Right cardiac atrium (tissue), 5 donors: ENCODE data around the gene FNDC11. TPM values are rescaled to one million over a fixed set of nuclear protein-coding genes. Genes with fewer than 3 reads are reported as not detected.
"Not testable (repeated sequence)": the region's sequence is repeated elsewhere in the genome, so short reads cannot be mapped to it uniquely, and the experiment has no call there.

Experiments
- ATAC-seq, 2 donors: fragments of 200-7000 bp; cut with Tn5 transposase; one replicate each; pipeline versions ENCODE4 v1.8.0 to v1.9.1; 2020; ENCODE audit warnings: moderate library complexity in 2 of 2, mild to moderate bottlenecking in 1 of 2
- DNase-seq, 3 donors: peaks; one replicate each; pipeline ENCODE4 v3.0.0-alpha.2; 2020
- H3K27ac ChIP-seq: one replicate; pipeline ENCODE4 v1.5.1; 2013; ENCODE audit warnings: mild to moderate bottlenecking, low read length, control low read depth, moderate library complexity
- H3K27me3 ChIP-seq: one replicate; pipeline ENCODE4 v1.6.1; 2013; ENCODE audit not compliant: control insufficient read depth, insufficient read depth
- H3K4me1 ChIP-seq: one replicate; pipeline ENCODE4 v1.6.1; 2013; ENCODE audit warnings: low read length; ENCODE audit not compliant: control insufficient read depth, insufficient read depth
- H3K4me3 ChIP-seq: one replicate; pipeline ENCODE4 v1.5.1; 2013; ENCODE audit warnings: low read length, control low read depth
- H3K9me3 ChIP-seq: one replicate; pipeline ENCODE4 v1.6.1; 2013; ENCODE audit warnings: low read length; ENCODE audit not compliant: control insufficient read depth
- WGBS: extraction: QIAGEN DNeasy Blood & Tissue Kit; methylation state at CpG from one replicate; pipeline ENCODE4 v1.1.7; 2013; 5-methylcytosine and 5-hydroxymethylcytosine counted together
- intact Hi-C, 4 donors: fragments of 100-400 bp; cut with DNase I; formaldehyde crosslinking; loops; one replicate each; pipeline versions ENCODE4 v1.11.0 to v1.14.0; 2022 to 2023
- long read RNA-seq, 4 donors: library from polyadenylated mRNA; unstranded; transcript quantifications; one replicate each; pipeline ENCODE4 v2.0.0, GENCODE V29; 2020 to 2021
- polyA plus RNA-seq: library from polyadenylated mRNA; stranded (reverse); fragments of 200-250 nt; gene quantifications from one replicate; pipeline ENCODE4 v1.2.3, GENCODE V29; 2013
- total RNA-seq, 4 donors: library from RNA; stranded (reverse); fragmentation: NEBNext Ultra II Directional; extraction: Animal tissue kit (Norgen Biotek cat#: 25700); gene quantifications; one replicate each; pipeline ENCODE4 v1.2.1, GENCODE V29; 2021
- donor health status: healthy with polysubstance abuse.
- donor health status: DM: no; HTN: yes; CAD: no.
- donor health status: DM: no; HTN: no; CAD: no.
- donor health status: DM: no; HTN: yes; CAD: no; lungs with severe emphysema.
- donor health status: DM: yes; HTN: yes; CAD: no.

The FNDC11 gene, protein sequence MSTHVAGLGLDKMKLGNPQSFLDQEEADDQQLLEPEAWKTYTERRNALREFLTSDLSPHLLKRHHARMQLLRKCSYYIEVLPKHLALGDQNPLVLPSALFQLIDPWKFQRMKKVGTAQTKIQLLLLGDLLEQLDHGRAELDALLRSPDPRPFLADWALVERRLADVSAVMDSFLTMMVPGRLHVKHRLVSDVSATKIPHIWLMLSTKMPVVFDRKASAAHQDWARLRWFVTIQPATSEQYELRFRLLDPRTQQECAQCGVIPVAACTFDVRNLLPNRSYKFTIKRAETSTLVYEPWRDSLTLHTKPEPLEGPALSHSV
- total RNA-seq (under 1 TPM in 3 of 4 donors, not detected in 1; 0.09 to 0.20 (median 0.17) TPM), polyA plus RNA-seq (0.14 TPM)
- long read RNA-seq, donor 1, result 0 reads
- long read RNA-seq, donor 2, result 0 reads
- long read RNA-seq, donor 3, result 0 reads
- long read RNA-seq, donor 4, result 0 reads

- peak; percentile 68 to 86 (median 79) for DNase-seq
- Histone ChIP-seq H3K9me3 (no peaks in the 10 kb centered on the region), H3K27me3 (no peaks in the 10 kb centered on the region), H3K4me1 (no peaks in the 10 kb centered on the region), H3K4me3 (peak within 1 kb of the TSS; percentile 55), H3K27ac (no peak within 1 kb of the TSS)
- intact Hi-C loops, result no loop called here
- 2% methylated on average over 34 of the region's 34 CpGs for WGBS
- ATAC-seq, result peak; percentile 28 to 63
Observed at GRCh38 chr20:63553933-63554290, at the start of gene FNDC11. Gene FNDC11 (plus strand): TSS chr20:63554159. CDS start chr20:63555664, 1,505 bp downstream.

DNA sequence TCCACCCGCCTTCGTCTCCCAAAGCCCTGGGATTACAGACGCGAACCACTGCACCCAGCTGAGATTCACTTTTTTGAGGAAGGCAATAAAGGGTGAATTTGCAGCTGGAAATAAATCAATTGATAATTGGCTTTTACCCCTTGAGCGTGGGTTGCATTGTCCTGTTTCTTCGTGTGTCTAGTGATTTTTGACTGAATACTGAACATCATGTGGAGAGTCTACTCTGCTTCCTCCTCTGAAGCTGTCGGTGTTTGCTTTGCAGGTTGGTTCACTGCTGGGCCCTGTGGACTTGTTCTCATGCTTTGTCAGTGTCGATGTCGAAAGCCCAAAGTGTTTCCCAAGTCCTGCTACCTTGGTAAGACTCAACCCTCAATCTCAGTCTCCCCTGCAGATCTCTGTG is 49.3 kb upstream of the FNDC11 start:
- DNase-seq (no peak), ATAC-seq (no peak)
- peaks cover 3% of the 10 kb centered on the region for H3K4me1 ChIP-seq
- intact Hi-C loops, result no loop called here
- no peak overlapping the region for H3K27ac ChIP-seq
- H3K27me3 ChIP-seq, result no peaks in the 10 kb centered on the region
- WGBS, result 89% methylated on average over 9 of the region's 9 CpGs
- no peak overlapping the region for H3K4me3 ChIP-seq
- peaks cover 8% of the 10 kb centered on the region for H3K9me3 ChIP-seq

DNA sequence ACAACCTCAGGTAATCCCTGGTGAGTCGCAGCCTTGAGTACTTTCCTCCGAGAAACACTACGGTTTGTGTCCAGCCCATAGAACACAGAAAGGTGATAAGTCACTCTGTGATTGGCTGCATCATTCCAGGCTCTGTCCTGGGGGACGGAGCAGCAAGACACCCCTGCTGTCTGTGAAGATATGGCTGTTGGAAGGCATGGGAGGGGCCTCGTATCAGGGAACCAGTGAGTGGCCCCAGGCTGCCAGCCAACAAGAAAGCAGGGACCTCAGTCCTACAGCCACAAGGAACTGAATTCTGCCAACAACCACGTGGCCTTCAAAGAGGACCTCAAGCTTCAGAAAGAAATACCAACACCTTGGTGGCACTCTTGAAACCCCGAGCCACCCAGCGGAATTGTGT is 48.7 kb upstream of the FNDC11 start:
- DNase-seq (no peak), ATAC-seq (no peak)
- WGBS, result 87% methylated on average over 8 of the region's 8 CpGs
- H3K27me3 ChIP-seq, result no peaks in the 10 kb centered on the region
- peaks cover 3% of the 10 kb centered on the region for H3K4me1 ChIP-seq
- H3K4me3 ChIP-seq, result no peak overlapping the region
- intact Hi-C loops, result no loop called here
- peaks cover 8% of the 10 kb centered on the region for H3K9me3 ChIP-seq
- no peak overlapping the region for H3K27ac ChIP-seq

DNA sequence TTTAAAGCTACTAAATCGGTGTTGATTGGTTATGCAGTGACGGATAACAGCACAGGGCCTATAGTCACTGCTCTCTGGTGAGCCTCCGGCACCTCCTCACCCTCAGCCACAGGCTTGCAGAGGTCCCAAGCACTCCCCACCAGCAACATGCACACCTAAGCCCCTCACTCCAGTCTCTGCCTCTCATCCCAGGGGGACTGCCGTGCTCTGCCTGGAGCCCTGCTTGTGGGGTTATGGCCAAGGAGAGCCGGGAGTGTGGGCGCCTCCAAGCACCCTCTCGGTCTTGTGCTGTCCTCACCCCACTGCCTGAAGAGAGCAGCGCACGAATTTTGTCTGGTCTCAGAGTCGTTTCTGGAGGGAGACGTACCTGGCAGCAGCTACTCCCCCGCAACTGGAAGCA is 48.2 kb upstream of the FNDC11 start:
- H3K27ac ChIP-seq, result no peak overlapping the region
- intact Hi-C loops, result no loop called here
- no peak overlapping the region for H3K4me3 ChIP-seq
- H3K9me3 ChIP-seq, result peaks cover 8% of the 10 kb centered on the region
- H3K4me1 ChIP-seq, result peaks cover 1% of the 10 kb centered on the region
- DNase-seq, result no peak
- no peak for ATAC-seq
- 89% methylated on average over 12 of the region's 12 CpGs for WGBS
- H3K27me3 ChIP-seq, result no peaks in the 10 kb centered on the region

- ATAC-seq (no peak), DNase-seq (peak in 2 of 3 donors; percentile 25 to 53)
- Histone ChIP-seq H3K4me1 (no peaks in the 10 kb centered on the region), H3K27me3 (no peaks in the 10 kb centered on the region), H3K9me3 (peaks cover 8% of the 10 kb centered on the region), H3K4me3 (no peak overlapping the region), H3K27ac (no peak overlapping the region)
- intact Hi-C loops, result no loop called here
- 92% methylated on average over 30 of the region's 30 CpGs for WGBS
Observed at GRCh38 chr20:63507083-63507743, 46.7 kb upstream of the FNDC11 start.

DNA sequence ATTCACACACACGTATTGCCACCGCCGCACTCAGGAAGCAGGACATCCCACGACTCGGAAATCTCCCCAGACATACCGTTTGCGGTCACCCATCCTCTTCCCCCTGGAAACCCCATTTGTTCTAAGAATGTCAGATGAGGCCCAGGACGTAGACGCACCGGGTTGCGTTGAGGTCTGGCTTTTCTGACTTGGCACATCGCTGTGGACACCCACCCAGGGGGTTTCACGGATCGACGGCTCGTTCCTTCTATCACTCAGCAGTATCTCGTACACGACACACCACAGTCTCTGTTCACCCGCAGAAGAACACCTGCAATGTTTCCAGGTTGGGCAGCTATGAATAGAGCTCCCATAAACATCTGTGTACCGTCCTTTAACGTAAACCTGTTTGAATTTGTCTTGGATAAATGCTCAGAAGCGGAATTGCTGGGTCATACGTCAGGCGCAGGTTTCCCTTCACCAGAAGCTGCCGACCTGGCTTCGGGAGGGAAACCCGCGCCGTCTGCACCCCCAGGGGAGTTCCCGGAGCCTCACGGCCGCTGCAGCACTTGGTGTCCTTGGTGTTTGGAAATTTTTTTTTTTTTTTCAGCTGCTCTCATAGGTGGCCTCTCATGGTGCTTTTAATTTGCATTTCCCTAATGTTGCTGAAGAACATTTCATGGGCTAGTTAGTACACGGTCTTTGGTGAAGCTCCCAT is 45.7 kb upstream of the FNDC11 start:
- Histone ChIP-seq H3K27me3 (no peaks in the 10 kb centered on the region), H3K4me1 (no peaks in the 10 kb centered on the region), H3K9me3 (peaks cover 8% of the 10 kb centered on the region), H3K4me3 (no peak overlapping the region), H3K27ac (no peak overlapping the region)
- WGBS, result 91% methylated on average over 33 of the region's 33 CpGs
- peak in 1 of 3 donors; percentile 37 for DNase-seq
- ATAC-seq, result no peak
- intact Hi-C loops, result no loop called here

GRCh38 chr20:63509088-63509564 is 44.8 kb upstream of the FNDC11 start:
- H3K4me3 ChIP-seq, result no peak overlapping the region
- WGBS, result 84% methylated on average over 9 of the region's 9 CpGs
- H3K9me3 ChIP-seq, result peaks cover 8% of the 10 kb centered on the region
- ATAC-seq (no peak), DNase-seq (no peak)
- H3K27me3 ChIP-seq, result no peaks in the 10 kb centered on the region
- intact Hi-C loops, result no loop called here
- no peak overlapping the region for H3K27ac ChIP-seq
- no peaks in the 10 kb centered on the region for H3K4me1 ChIP-seq

GRCh38 chr20:63513207-63513606 is 40.8 kb upstream of the FNDC11 start:
- 94% methylated on average over 3 of the region's 3 CpGs for WGBS
- Histone ChIP-seq H3K4me3 (no peak overlapping the region), H3K27ac (no peak overlapping the region), H3K4me1 (no peaks in the 10 kb centered on the region), H3K27me3 (no peaks in the 10 kb centered on the region), H3K9me3 (no peaks in the 10 kb centered on the region)
- ATAC-seq, result no peak
- no peak for DNase-seq
- intact Hi-C loops, result no loop called here

GRCh38 chr20:63514520-63514919 is 39.4 kb upstream of the FNDC11 start:
- H3K27ac ChIP-seq, intact Hi-C loops, H3K9me3 ChIP-seq, H3K27me3 ChIP-seq, ATAC-seq, H3K4me1 ChIP-seq, H3K4me3 ChIP-seq: not testable (repeated sequence)
- 72% methylated on average over 10 of the region's 10 CpGs for WGBS
- DNase-seq, result peak in 2 of 3 donors; percentile 41 to 43

- 94% methylated on average over 32 of the region's 32 CpGs for WGBS
- intact Hi-C loops, result no loop called here
Observed at GRCh38 chr20:63517376-63518309, 36.3 kb upstream of the FNDC11 start.

More at GRCh38 chr20:63517376-63518309, 36.3 kb upstream of the FNDC11 start:
- DNase-seq (peak in 2 of 3 donors; percentile 50 to 55), ATAC-seq (no peak)
- no peak overlapping the region for H3K27ac ChIP-seq
- no peaks in the 10 kb centered on the region for H3K27me3 ChIP-seq
- H3K9me3 ChIP-seq, result no peaks in the 10 kb centered on the region
- peaks cover 5% of the 10 kb centered on the region for H3K4me1 ChIP-seq
- no peak overlapping the region for H3K4me3 ChIP-seq
